ENCODE results near the gene NT5C1B. TPM values are rescaled to one million over a fixed set of nuclear protein-coding genes. Genes with fewer than 3 reads are reported as not detected.

NT5C1B gene
- total RNA-seq, 3 donors from 2014 or later = not detected

DNA sequence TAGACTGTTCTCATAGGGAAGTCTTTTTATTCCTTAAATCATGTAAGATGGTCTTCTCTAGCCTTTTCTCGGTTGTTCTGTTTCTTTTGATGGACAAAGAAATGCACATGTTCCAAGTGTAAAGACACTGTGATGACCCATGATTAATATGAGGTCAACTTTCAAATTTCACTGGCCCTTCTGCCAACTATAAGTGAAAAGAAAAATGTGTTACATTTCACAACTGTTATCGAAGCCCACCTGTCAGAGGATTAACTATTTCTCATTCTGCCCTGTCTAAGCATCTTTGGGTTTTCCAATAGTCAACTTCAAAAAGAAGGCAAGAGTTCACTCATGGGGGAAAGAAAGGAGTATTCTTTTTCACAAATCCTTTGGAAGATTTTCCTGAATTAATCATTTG lies 32.2 kb downstream of the NT5C1B start:
- no peak overlapping the region for H3K27ac ChIP-seq
- TF ChIP-seq POLR2A (IDR thresholded peaks at IDR 0.05) = no peak
- TF ChIP-seq, protein P1, sequence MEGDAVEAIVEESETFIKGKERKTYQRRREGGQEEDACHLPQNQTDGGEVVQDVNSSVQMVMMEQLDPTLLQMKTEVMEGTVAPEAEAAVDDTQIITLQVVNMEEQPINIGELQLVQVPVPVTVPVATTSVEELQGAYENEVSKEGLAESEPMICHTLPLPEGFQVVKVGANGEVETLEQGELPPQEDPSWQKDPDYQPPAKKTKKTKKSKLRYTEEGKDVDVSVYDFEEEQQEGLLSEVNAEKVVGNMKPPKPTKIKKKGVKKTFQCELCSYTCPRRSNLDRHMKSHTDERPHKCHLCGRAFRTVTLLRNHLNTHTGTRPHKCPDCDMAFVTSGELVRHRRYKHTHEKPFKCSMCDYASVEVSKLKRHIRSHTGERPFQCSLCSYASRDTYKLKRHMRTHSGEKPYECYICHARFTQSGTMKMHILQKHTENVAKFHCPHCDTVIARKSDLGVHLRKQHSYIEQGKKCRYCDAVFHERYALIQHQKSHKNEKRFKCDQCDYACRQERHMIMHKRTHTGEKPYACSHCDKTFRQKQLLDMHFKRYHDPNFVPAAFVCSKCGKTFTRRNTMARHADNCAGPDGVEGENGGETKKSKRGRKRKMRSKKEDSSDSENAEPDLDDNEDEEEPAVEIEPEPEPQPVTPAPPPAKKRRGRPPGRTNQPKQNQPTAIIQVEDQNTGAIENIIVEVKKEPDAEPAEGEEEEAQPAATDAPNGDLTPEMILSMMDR (IDR thresholded peaks at IDR 0.05) = no peak
- no peak for TF ChIP-seq POLR2AphosphoS5 (IDR thresholded peaks at IDR 0.05)
- intact Hi-C loops (cut with DNase I; ENCODE audit: low total_unique reads) = no loop called here
- peaks cover 0 to 4% of the 10 kb centered on the region in 2 donors for H3K4me1 ChIP-seq
- H3K36me3 ChIP-seq = no peaks in the 10 kb centered on the region
- no peak overlapping the region for H3K4me3 ChIP-seq
- no peaks in the 10 kb centered on the region for H3K9me3 ChIP-seq
- no peaks in the 10 kb centered on the region for H3K27me3 ChIP-seq
- no peak for DNase-seq (ENCODE audit: low spot score in 2 of 2)

DNA sequence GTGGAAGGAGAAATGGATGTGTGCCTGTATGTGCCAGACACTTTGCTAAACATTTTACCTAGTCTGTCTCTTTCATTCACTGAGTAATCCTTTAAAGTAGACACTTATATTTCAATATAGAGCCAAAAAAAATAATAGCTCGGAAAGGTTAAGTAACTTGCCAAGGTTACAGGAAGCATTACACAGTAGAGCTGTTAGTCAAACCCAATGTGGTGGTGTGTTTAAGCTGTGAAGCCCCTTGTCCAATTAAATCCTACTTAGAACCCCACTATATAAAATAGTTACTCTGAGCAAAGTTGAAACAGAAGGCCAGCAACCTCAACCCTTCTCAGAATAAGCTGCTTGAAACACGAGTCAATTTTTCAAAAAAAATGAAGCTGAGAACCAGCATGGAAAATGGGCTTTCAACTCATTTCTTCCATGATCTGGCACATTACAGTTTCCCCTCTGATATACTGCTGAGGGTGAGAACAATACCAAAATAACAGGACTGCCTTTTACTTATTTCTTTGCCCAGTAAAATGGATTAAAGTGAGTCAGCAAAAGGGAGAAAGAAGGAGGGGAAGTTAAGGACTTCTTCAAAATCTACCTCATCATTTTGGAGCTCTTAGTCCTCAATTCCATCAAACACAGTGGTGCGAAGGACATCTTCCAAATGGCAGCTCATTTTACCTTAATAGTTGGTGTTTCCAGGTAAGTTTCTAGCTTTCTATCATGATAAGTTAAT lies 36.9 kb downstream of the NT5C1B start:
- TF ChIP-seq POLR2AphosphoS5 (IDR thresholded peaks at IDR 0.05) = no peak
- no peak for TF ChIP-seq POLR2A (IDR thresholded peaks at IDR 0.05)
- TF ChIP-seq, protein P1 (IDR thresholded peaks at IDR 0.05) = no peak
- H3K4me3 ChIP-seq = no peak overlapping the region
- H3K27me3 ChIP-seq = no peaks in the 10 kb centered on the region
- H3K4me1 ChIP-seq = peaks cover 0 to 5% of the 10 kb centered on the region in 2 donors
- intact Hi-C loops (cut with DNase I; ENCODE audit: low total_unique reads) = no loop called here
- no peak overlapping the region for H3K27ac ChIP-seq
- no peak for DNase-seq (ENCODE audit: low spot score in 2 of 2)
- no peaks in the 10 kb centered on the region for H3K9me3 ChIP-seq
- no peaks in the 10 kb centered on the region for H3K36me3 ChIP-seq

DNA sequence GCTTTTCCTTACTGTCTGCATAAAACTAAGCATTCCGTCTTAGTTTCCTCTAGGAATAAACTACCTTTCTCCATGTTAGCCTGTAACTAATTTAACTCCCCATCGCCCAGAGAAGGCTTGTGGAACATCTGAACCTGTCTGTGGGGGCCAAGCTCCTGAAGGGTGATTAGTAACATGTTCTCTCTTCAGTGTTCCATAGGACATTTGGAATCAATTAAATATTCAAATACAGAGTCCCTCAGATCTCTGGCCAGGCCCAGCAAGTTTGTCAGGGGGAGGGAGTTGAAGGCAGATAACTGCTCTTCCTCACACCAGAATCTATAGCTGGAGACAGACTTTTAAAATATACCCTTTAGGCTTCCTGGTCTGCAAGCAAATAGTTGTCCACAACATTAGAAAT lies 37.7 kb downstream of the NT5C1B start:
- Histone ChIP-seq H3K9me3 (no peaks in the 10 kb centered on the region), H3K27ac (no peak overlapping the region), H3K27me3 (no peaks in the 10 kb centered on the region), H3K4me1 (peaks cover 0 to 5% of the 10 kb centered on the region in 2 donors), H3K4me3 (no peak overlapping the region), H3K36me3 (no peaks in the 10 kb centered on the region)
- intact Hi-C loops (cut with DNase I; ENCODE audit: low total_unique reads) = no loop called here
- no peak for TF ChIP-seq POLR2AphosphoS5 (IDR thresholded peaks at IDR 0.05)
- no peak for TF ChIP-seq POLR2A (IDR thresholded peaks at IDR 0.05)
- no peak for DNase-seq (ENCODE audit: low spot score in 2 of 2)

DNA sequence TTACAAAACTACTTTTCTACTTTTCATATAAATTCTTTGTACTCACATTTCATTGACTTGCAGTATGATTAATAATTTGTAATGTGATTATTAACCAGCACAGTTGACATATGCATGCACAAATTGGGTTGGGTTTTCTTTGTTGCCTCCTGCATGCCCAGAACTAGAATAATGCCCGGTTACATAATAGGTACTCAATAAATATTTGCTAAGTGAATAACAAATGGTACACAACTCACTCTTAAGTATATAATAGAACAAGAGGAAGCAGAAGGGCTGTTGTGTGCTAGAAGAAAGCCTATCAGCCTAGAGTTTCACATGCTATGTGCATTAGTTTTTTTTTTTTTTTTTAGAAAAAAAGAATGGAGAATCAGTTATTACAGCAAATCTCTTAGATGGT lies 38.2 kb downstream of the NT5C1B start:
- intact Hi-C loops (cut with DNase I; ENCODE audit: low total_unique reads) = no loop called here
- Histone ChIP-seq H3K4me3 (no peak overlapping the region), H3K9me3 (no peaks in the 10 kb centered on the region), H3K27me3 (no peaks in the 10 kb centered on the region), H3K27ac (no peak overlapping the region), H3K36me3 (no peaks in the 10 kb centered on the region), H3K4me1 (peaks cover 0 to 5% of the 10 kb centered on the region in 2 donors)
- no peak for TF ChIP-seq POLR2AphosphoS5 (IDR thresholded peaks at IDR 0.05)
- no peak for TF ChIP-seq POLR2A (IDR thresholded peaks at IDR 0.05)
- TF ChIP-seq, protein P1 (IDR thresholded peaks at IDR 0.05) = no peak
- DNase-seq (ENCODE audit: low spot score in 2 of 2) = no peak

DNA sequence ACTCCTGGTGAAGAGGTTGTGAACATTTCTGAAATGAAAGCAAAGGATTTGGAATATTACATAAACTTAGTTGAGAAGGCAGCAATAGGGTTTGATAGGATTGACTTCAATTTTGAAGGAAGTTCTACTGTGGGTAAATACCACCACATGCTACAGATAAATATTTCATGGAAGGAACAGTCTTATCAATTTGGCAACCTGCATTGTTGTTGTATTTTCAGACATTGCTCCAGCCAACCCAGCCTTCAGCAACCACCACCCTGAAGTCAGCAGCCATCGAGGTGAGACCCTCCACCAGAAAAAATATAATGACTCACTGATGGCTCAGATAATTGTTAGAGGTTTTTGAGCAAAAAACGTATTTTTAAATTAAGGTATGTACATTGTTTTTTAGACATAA lies 38.9 kb downstream of the NT5C1B start:
- Histone ChIP-seq H3K27ac (no peak overlapping the region), H3K9me3 (no peaks in the 10 kb centered on the region), H3K4me3 (no peak overlapping the region), H3K4me1 (peaks cover 0 to 5% of the 10 kb centered on the region in 2 donors), H3K27me3 (no peaks in the 10 kb centered on the region), H3K36me3 (no peaks in the 10 kb centered on the region)
- no peak for DNase-seq (ENCODE audit: low spot score in 2 of 2)
- intact Hi-C loops (cut with DNase I; ENCODE audit: low total_unique reads) = no loop called here
- no peak for TF ChIP-seq POLR2A (IDR thresholded peaks at IDR 0.05)
- TF ChIP-seq POLR2AphosphoS5 (IDR thresholded peaks at IDR 0.05) = no peak

DNA sequence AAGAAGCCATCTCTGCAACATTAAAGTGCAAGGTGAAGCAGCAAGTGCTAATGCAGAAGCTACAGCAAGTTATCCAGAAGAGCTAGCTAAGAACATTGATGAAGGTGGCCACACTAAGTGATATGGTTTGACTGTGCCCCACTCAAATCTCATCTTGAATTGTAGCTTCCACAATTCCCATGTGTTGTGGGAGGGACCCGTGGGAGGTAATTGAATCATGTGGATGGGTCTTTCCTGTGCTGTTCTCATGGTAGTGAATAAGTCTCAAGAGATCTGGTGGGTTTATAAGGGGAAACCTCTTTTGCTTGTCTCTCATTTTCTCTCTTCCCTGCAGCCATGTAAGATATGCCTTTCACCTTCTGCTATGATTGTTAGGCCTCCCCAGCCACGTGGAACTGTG lies 40.3 kb downstream of the NT5C1B start:
- no peak for TF ChIP-seq POLR2A (IDR thresholded peaks at IDR 0.05)
- no peak for TF ChIP-seq POLR2AphosphoS5 (IDR thresholded peaks at IDR 0.05)
- H3K27ac ChIP-seq = no peak overlapping the region
- intact Hi-C loops (cut with DNase I; ENCODE audit: low total_unique reads) = no loop called here

More for the DNA sequence above, 40.3 kb downstream of the NT5C1B start:
- no peak overlapping the region for H3K4me3 ChIP-seq
- no peak for DNase-seq (ENCODE audit: low spot score in 2 of 2)
- no peaks in the 10 kb centered on the region for H3K9me3 ChIP-seq
- no peaks in the 10 kb centered on the region for H3K36me3 ChIP-seq
- H3K27me3 ChIP-seq = no peaks in the 10 kb centered on the region
- peaks cover 0 to 5% of the 10 kb centered on the region in 2 donors for H3K4me1 ChIP-seq
